OCI-LY1 (cell line): Measurements from ENCODE around the gene RGS19.
A peak's percentile ranks its signal among the peaks of the same experiment; 100 is the strongest.

ENCODE experiments used
- H2AFZ ChIP-seq: fragments of 200-600 bp; sonication (generic), shearing (Covaris generic); 2 replicates; pipeline ENCODE4 v1.6.0; 2014; ENCODE audit warnings: antibody characterized with exemption, mild to moderate bottlenecking, low read length
- H3F3A ChIP-seq: fragments of 200-600 bp; sonication (generic), shearing (Covaris generic); 2 replicates; pipeline ENCODE4 v1.6.0; 2014; ENCODE audit warnings: mild to moderate bottlenecking, antibody characterized with exemption, low read length, moderate library complexity; ENCODE audit not compliant: insufficient read depth
- H3K27ac ChIP-seq: fragments of 200-600 bp; sonication (generic); 2 replicates; pipeline ENCODE4 v1.5.1; 2014; ENCODE audit warnings: low read length, mixed run types, mild to moderate bottlenecking, low read depth; ENCODE audit not compliant: poor library complexity, severe bottlenecking
- H3K27me3 ChIP-seq: fragments of 200-600 bp; sonication (generic); 2 replicates; pipeline ENCODE4 v1.6.0; 2014; ENCODE audit warnings: antibody characterized with exemption, mild to moderate bottlenecking, low read length, moderate library complexity; ENCODE audit not compliant: insufficient read depth
- H3K36me3 ChIP-seq: fragments of 200-600 bp; sonication (generic); 2 replicates; pipeline ENCODE4 v1.6.1; 2014; ENCODE audit warnings: mild to moderate bottlenecking, antibody characterized with exemption, low read length, moderate library complexity, mixed read lengths; ENCODE audit not compliant: insufficient read depth
- H3K4me1 ChIP-seq: fragments of 200-600 bp; sonication (generic); 2 replicates; pipeline ENCODE4 v1.5.1; 2014; ENCODE audit warnings: mild to moderate bottlenecking, low read length, moderate library complexity; ENCODE audit not compliant: insufficient read depth, severe bottlenecking
- H3K4me2 ChIP-seq: fragments of 200-600 bp; sonication (generic), shearing (Covaris generic); 2 replicates; pipeline ENCODE4 v1.6.1; 2014; ENCODE audit warnings: low read length
- H3K4me3 ChIP-seq: fragments of 200-600 bp; sonication (generic); 2 replicates; pipeline ENCODE4 v1.5.1; 2014; ENCODE audit warnings: low read length, low read depth, mild to moderate bottlenecking, mixed read lengths; ENCODE audit not compliant: poor library complexity, severe bottlenecking
- H3K79me2 ChIP-seq: fragments of 200-600 bp; shearing (Covaris generic); 2 replicates; pipeline ENCODE4 v1.6.1; 2016; ENCODE audit warnings: mixed run types, low read length, mixed read lengths; ENCODE audit not compliant: insufficient read depth
- H3K9ac ChIP-seq: fragments of 200-600 bp; sonication (generic), shearing (Covaris generic); 2 replicates; pipeline ENCODE4 v1.6.1; 2014; ENCODE audit warnings: mild to moderate bottlenecking, low read length, mixed read lengths
- H3K9me2 ChIP-seq: fragments of 200-600 bp; sonication (generic), shearing (Covaris generic); 2 replicates; pipeline ENCODE4 v1.6.1; 2014; ENCODE audit warnings: low read depth, mild to moderate bottlenecking, low read length, mixed read lengths
- H3K9me3 ChIP-seq: fragments of 200-600 bp; shearing (Covaris generic); 2 replicates; pipeline ENCODE4 v1.6.1; 2014; ENCODE audit warnings: low read length, mixed read lengths
- H4K20me1 ChIP-seq: fragments of 200-600 bp; sonication (generic), shearing (Covaris generic); 2 replicates; pipeline ENCODE4 v1.6.0; 2016; ENCODE audit warnings: mild to moderate bottlenecking, low read length; ENCODE audit not compliant: insufficient read depth
- CTCF ChIP-seq: fragments of 200-600 bp; sonication (generic), shearing (Covaris generic); IDR thresholded peaks from 2 replicates; pipeline ENCODE4 v1.5.1; 2017; ENCODE audit warnings: mild to moderate bottlenecking, antibody characterized with exemption, low read length, moderate library complexity, mixed read lengths
- EZH2 ChIP-seq: fragments of 200-600 bp; sonication (generic), shearing (Covaris generic); IDR thresholded peaks from 2 replicates; pipeline ENCODE4 v1.8.0; 2017; ENCODE audit warnings: borderline replicate concordance, mixed run types, mild to moderate bottlenecking, antibody characterized with exemption, low read length, moderate library complexity, mixed read lengths

RGS19 gene

DNA sequence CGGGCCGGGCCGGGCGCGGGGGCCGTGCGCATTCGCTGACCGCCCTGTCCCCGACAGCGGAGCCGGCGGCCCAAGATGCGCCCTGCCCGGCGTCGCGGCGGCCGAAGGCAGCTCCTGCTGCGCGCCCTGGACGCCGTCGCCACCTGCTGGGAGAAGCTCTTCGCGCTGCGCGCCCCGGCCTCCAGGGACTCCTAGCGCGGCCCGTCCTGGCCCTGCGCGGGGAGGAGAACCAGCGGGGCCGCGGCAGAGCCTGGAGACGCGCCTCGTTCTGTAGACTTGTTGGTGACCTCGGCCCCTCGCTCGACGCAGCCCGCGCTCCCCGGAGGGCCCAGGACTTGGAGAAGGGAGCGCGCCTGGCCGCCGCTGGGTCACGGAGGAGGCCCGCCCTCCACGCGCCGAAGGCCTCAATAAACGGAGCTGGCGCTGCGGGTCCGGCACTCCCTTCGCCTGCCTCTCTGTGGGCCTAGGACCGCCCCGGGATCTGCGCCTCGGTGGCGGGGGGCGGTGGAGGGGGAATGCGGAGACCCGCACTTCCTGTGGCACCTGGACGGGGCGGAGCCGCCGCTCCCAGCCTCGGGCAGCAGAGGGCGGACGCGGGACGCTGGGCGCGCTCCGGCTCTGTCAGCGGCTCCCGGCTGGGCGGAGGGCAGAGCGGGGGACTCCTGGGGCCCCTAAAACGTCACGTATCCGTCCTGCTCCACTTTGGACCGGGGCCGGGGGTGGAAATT, 40.6 kb downstream of the RGS19 start:
- peaks cover 22% of the 10 kb centered on the region for H3K4me1 ChIP-seq
- H2AFZ ChIP-seq = no peak overlapping the region
- no peaks in the 10 kb centered on the region for H4K20me1 ChIP-seq
- H3K9ac ChIP-seq = peak overlapping the region; percentile 31; the same call in 1 of the 2 replicates
- H3K9me3 ChIP-seq = no peaks in the 10 kb centered on the region
- H3K4me2 ChIP-seq = peak overlapping the region; percentile 76
- H3F3A ChIP-seq = no peaks in the 10 kb centered on the region
- no peaks in the 10 kb centered on the region for H3K79me2 ChIP-seq
- H3K4me3 ChIP-seq = peak overlapping the region; percentile 57
- H3K36me3 ChIP-seq = peaks cover 17% of the 10 kb centered on the region
- no peak overlapping the region for H3K27ac ChIP-seq
- no peaks in the 10 kb centered on the region for H3K9me2 ChIP-seq
- H3K27me3 ChIP-seq = 0 out of 2 replicates have a peak, but pooled peaks cover 6% of the 10 kb centered on the region
- TF ChIP-seq CTCF = peak; percentile 49
- TF ChIP-seq EZH2 = no peak

GRCh38 chr20:64038224-64038564, 41.1 kb downstream of the RGS19 start:
- no peak overlapping the region for H2AFZ ChIP-seq
- H3K4me1 ChIP-seq = peaks cover 22% of the 10 kb centered on the region
- H3K4me3 ChIP-seq = peak overlapping the region; percentile 57
- H3K27me3 ChIP-seq = 0 out of 2 replicates have a peak, but pooled peaks cover 6% of the 10 kb centered on the region
- no peak for TF ChIP-seq CTCF
- TF ChIP-seq EZH2 = no peak
- H4K20me1 ChIP-seq = no peaks in the 10 kb centered on the region
- H3K36me3 ChIP-seq = peaks cover 18% of the 10 kb centered on the region
- peak overlapping the region; percentile 76 for H3K4me2 ChIP-seq
- no peaks in the 10 kb centered on the region for H3K9me3 ChIP-seq
- no peaks in the 10 kb centered on the region for H3K9me2 ChIP-seq
- H3K9ac ChIP-seq = no peak overlapping the region
- H3K79me2 ChIP-seq = no peaks in the 10 kb centered on the region
- H3F3A ChIP-seq = no peaks in the 10 kb centered on the region
- no peak overlapping the region for H3K27ac ChIP-seq

GRCh38 chr20:64037498-64038213, 41.7 kb downstream of the RGS19 start:
- peak overlapping the region; percentile 13; the same call in 1 of the 2 replicates for H3K4me2 ChIP-seq
- H3K9me2 ChIP-seq = no peaks in the 10 kb centered on the region
- no peak overlapping the region for H3K27ac ChIP-seq
- H3K27me3 ChIP-seq = 0 out of 2 replicates have a peak, but pooled peaks cover 6% of the 10 kb centered on the region
- no peak overlapping the region for H3K4me3 ChIP-seq
- no peaks in the 10 kb centered on the region for H4K20me1 ChIP-seq
- TF ChIP-seq CTCF (no peak), EZH2 (no peak)
- peaks cover 18% of the 10 kb centered on the region for H3K36me3 ChIP-seq
- H3F3A ChIP-seq = no peaks in the 10 kb centered on the region
- H3K79me2 ChIP-seq = no peaks in the 10 kb centered on the region
- H3K9me3 ChIP-seq = no peaks in the 10 kb centered on the region
- H2AFZ ChIP-seq = no peak overlapping the region
- H3K4me1 ChIP-seq = peaks cover 22% of the 10 kb centered on the region
- H3K9ac ChIP-seq = no peak overlapping the region
